ENCODE results near the gene ZNF322.

Gene ZNF322

DNA sequence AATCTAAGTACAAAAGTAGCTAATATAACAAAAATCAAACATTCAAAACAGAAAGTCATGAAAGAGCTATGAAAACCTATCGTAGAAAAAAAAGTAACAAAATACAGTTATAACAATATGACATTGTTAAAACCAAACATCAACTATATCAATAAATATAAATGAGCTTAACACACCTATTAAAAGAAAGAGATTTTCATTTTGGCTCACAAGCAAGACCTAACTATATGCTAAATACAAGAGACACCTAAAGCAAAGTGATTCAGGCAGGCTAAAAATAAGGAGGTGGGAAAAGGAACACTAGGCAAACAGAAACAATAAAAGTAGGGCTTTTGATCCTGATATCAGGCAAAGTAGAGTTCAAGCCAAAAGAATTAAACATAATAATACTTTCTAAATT lies 13.5 kb downstream of the ZNF322 start:
- Mint-ChIP-seq H3K27me3 (no peaks in the 10 kb centered on the region), H3K27ac (peak overlapping the region in 1 of 2 donors; percentile 76), H3K9me3 (peaks cover 18 to 34% of the 10 kb centered on the region in 2 donors)

GRCh38 chr6:26640806-26641205 lies 18.7 kb downstream of the ZNF322 start:
- no peaks in the 10 kb centered on the region for H3K4me1 Mint-ChIP-seq
- ATAC-seq (no peak), DNase-seq (no peak)
- peaks cover 30 to 43% of the 10 kb centered on the region in 2 donors for H3K9me3 Mint-ChIP-seq
- H3K4me3 Mint-ChIP-seq: no peak overlapping the region
- no peak overlapping the region for H3K27ac Mint-ChIP-seq
- H3K27me3 Mint-ChIP-seq: no peaks in the 10 kb centered on the region

More for the DNA sequence above, 13.5 kb downstream of the ZNF322 start:
- DNase-seq (no peak), ATAC-seq (no peak)
- H3K4me3 Mint-ChIP-seq: no peak overlapping the region
- no peaks in the 10 kb centered on the region for H3K4me1 Mint-ChIP-seq

DNA sequence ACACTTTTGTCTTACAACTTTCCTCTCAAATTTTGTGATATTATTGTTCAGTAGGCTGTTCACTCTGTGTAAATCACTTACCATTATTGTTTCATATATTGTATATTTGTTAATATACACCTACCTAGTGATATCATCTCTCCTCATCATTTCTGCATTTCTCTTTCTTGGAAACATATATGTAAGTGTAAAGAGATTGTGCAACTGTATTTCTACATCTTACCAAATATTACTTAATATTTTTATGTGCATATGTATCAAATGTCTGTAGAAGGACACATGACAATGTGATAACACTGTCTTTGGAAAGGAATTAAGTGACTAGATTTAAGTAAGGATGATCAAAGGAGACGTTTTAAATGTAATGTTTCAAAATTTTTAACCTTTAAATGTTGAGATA lies 30.2 kb downstream of the ZNF322 start:
- no peak overlapping the region for H3K27ac Mint-ChIP-seq
- ATAC-seq (no peak), DNase-seq (no peak)
- H3K27me3 Mint-ChIP-seq: peaks cover 13% of the 10 kb centered on the region
- H3K9me3 Mint-ChIP-seq: no peaks in the 10 kb centered on the region
- no peak overlapping the region for H3K4me3 Mint-ChIP-seq
- H3K4me1 Mint-ChIP-seq: no peaks in the 10 kb centered on the region

GRCh38 chr6:26627843-26628242 lies 31.7 kb downstream of the ZNF322 start:
- Mint-ChIP-seq H3K4me3 (no peak overlapping the region), H3K27me3 (peaks cover 16% of the 10 kb centered on the region), H3K4me1 (no peaks in the 10 kb centered on the region), H3K27ac (no peak overlapping the region), H3K9me3 (no peaks in the 10 kb centered on the region)
- DNase-seq: no peak
- ATAC-seq: no peak

- H3K4me3 Mint-ChIP-seq: no peak overlapping the region
- no peaks in the 10 kb centered on the region for H3K4me1 Mint-ChIP-seq
- peaks cover 29% of the 10 kb centered on the region for H3K27me3 Mint-ChIP-seq
- peaks cover 0 to 4% of the 10 kb centered on the region in 2 donors for H3K9me3 Mint-ChIP-seq
- DNase-seq (no peak), ATAC-seq (no peak)
- no peak overlapping the region for H3K27ac Mint-ChIP-seq
Observed at GRCh38 chr6:26624557-26624956, 35.0 kb downstream of the ZNF322 start.

DNA sequence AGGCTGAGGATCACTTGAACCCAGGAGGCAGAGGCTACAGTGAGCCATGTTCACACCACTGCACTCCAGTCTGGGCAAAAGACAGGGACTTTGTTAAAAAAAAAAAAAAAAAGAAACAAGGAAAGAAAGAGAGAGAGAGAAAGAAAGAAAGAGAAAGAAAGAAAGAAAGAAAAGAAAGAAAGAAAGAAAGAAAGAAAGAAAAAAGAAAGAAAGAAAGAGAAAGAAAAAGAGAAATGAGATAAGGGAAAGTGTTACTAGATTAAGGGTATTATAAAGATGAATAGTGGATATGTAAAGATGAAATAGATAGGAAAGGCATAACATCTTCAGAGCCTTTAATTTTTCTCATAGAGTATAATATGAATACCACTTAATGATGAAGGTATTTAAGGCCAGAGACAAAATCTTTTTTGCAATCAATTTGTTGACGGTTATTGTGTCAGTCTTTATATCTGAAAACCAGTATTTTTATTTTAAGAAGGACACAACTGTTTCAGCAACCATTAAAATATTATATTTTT lies 36.1 kb downstream of the ZNF322 start:
- ATAC-seq (no peak), DNase-seq (no peak)

GRCh38 chr6:26613689-26614683 lies 45.6 kb downstream of the ZNF322 start:
- H3K27me3 Mint-ChIP-seq: peaks cover 50% of the 10 kb centered on the region
- peak; percentile 70 for ATAC-seq
- no peaks in the 10 kb centered on the region for H3K9me3 Mint-ChIP-seq
- no peak for DNase-seq
- peaks cover 32% of the 10 kb centered on the region for H3K4me1 Mint-ChIP-seq
- H3K4me3 Mint-ChIP-seq: peak overlapping the region; percentile 85 to 91
- H3K27ac Mint-ChIP-seq: peak overlapping the region; percentile 42 to 72

More for the DNA sequence above, 36.1 kb downstream of the ZNF322 start:
- Mint-ChIP-seq H3K4me3 (no peak overlapping the region), H3K27me3 (peaks cover 25% of the 10 kb centered on the region), H3K27ac (no peak overlapping the region), H3K4me1 (no peaks in the 10 kb centered on the region), H3K9me3 (peaks cover 0 to 4% of the 10 kb centered on the region in 2 donors)

DNA sequence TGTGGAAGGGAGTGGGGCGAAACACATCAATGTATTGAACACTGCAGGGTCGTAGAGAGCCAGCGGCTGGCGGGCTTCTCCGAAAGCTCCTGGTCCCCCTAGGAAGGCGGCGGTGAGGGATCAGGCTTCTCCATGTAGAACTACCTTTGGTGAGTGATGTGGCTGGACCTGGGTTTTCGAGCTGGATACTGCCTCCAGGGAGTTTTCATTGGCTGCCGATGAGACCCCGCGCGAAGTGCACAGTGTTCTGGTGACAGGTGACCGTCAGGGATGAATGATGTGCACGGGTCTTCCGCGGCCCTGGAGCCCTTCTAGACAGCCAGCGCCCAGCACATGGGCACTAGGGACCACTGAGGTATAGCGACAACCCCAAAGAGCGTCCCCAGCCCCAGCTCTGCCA lies 46.3 kb downstream of the ZNF322 start:
- Mint-ChIP-seq H3K4me3 (peak overlapping the region; percentile 85 to 91), H3K4me1 (peaks cover 32% of the 10 kb centered on the region), H3K27ac (no peak overlapping the region), H3K9me3 (no peaks in the 10 kb centered on the region), H3K27me3 (peaks cover 50% of the 10 kb centered on the region)
- ATAC-seq: no peak
- DNase-seq: no peak

GRCh38 chr6:26611599-26611998 lies 47.9 kb downstream of the ZNF322 start:
- H3K27me3 Mint-ChIP-seq: peaks cover 50% of the 10 kb centered on the region

GRCh38 chr6:26609463-26609862 lies 50.1 kb downstream of the ZNF322 start:
- ATAC-seq (no peak), DNase-seq (no peak)
- Mint-ChIP-seq H3K27me3 (peaks cover 32% of the 10 kb centered on the region), H3K9me3 (no peaks in the 10 kb centered on the region), H3K4me1 (peaks cover 46% of the 10 kb centered on the region), H3K4me3 (no peak overlapping the region), H3K27ac (no peak overlapping the region)

More at GRCh38 chr6:26611599-26611998, 47.9 kb downstream of the ZNF322 start:
- no peak for ATAC-seq
- no peak for DNase-seq
- Mint-ChIP-seq H3K4me3 (no peak overlapping the region), H3K27ac (no peak overlapping the region), H3K9me3 (no peaks in the 10 kb centered on the region), H3K4me1 (peaks cover 40% of the 10 kb centered on the region)

DNA sequence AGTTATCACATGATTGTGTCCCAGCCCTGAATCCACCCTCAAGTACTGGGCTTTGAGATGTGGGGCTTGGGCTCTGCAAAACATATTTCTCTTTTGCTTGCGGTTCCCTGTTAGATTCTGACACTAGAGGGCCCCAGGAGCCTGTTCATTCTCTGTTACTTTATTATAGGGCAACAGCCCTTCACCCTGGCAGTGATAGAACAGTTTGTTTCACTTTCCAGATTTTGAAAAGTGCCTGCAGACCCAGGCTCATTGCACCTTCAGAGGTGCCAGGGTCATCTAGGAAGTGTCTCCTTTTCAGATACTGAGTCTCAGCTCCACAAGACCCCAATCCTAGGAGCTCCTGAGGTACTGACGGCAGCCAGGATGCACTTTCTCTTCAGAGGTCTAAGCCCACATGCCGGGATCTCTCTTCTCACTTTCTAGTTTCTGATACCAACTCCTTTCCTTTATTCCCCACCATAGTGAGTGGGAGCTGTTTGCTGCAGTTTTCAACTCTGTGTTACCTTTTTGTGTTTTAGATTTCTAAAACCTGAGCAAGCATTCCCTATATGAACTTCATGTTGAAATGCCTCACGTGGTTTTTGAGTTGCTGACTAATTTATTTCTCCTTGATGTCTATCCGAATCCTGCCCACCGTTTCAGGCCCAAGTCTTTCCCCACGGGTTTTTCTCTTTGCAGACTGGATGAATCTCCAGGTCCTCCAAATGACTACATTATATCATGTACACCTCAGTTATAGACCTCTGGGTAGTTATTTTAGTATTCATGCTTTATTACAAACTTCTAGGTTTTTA lies 51.9 kb downstream of the ZNF322 start:
- Mint-ChIP-seq H3K27ac (peak overlapping the region in 1 of 2 donors; percentile 67), H3K4me3 (peak overlapping the region; percentile 32 to 73), H3K27me3 (peaks cover 14% of the 10 kb centered on the region), H3K4me1 (peaks cover 46% of the 10 kb centered on the region), H3K9me3 (no peaks in the 10 kb centered on the region)
- ATAC-seq (peak; percentile 92), DNase-seq (peak; percentile 62 to 64)

DNA sequence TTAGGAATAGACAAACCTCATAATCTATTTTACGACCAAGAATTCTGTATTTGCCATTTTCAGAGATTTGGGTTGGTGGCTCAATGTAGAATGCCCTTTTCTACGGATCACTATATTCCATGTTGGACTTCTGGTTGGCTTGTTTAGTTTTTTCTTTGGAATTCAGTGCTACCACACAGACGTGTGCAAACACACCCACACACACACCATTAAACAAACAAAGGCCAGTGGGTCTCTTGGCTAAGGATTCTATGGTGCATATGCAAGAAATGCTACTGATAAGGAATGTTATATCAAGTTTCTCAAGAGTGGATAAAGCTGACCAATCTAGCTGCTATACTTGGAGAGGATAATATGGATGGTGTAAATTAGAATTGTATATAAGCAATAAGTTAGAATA lies 54.7 kb downstream of the ZNF322 start:
- H3K9me3 Mint-ChIP-seq: no peaks in the 10 kb centered on the region
- ATAC-seq (no peak), DNase-seq (no peak)
- no peak overlapping the region for H3K27ac Mint-ChIP-seq
- H3K4me3 Mint-ChIP-seq: no peak overlapping the region
- H3K27me3 Mint-ChIP-seq: no peaks in the 10 kb centered on the region
- peaks cover 56% of the 10 kb centered on the region for H3K4me1 Mint-ChIP-seq

DNA sequence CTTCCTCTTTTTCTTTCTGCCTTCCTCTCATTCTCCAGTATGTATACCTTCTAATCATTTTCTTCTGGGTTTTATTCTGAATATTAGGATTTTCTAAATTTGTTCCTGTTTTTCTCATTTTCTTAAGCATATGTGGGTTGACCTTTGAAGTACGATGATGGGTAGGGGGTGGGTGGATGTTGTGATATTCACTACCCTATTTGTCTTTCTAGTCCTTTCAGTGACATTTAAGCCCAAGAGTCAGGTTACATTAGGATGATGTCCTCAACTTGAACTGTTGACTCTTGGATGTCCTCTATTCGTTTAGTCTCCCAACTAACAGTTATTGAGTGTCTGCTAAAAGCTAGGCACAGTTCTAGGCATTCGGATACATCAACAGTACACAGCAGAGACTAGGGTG lies 55.5 kb downstream of the ZNF322 start:
- Mint-ChIP-seq H3K27me3 (no peaks in the 10 kb centered on the region), H3K4me3 (peak overlapping the region; percentile 55 to 65), H3K4me1 (peaks cover 64% of the 10 kb centered on the region), H3K27ac (peak overlapping the region; percentile 89 to 92), H3K9me3 (no peaks in the 10 kb centered on the region)
- ATAC-seq (no peak), DNase-seq (no peak)

GRCh38 chr6:26602262-26602661 lies 57.3 kb downstream of the ZNF322 start:
- Mint-ChIP-seq H3K27me3 (no peaks in the 10 kb centered on the region), H3K9me3 (no peaks in the 10 kb centered on the region), H3K4me3 (no peak overlapping the region), H3K4me1 (peaks cover 69% of the 10 kb centered on the region), H3K27ac (peak overlapping the region; percentile 23 to 52)
- ATAC-seq: no peak
- no peak for DNase-seq

- Mint-ChIP-seq H3K27me3 (no peaks in the 10 kb centered on the region), H3K4me3 (peak overlapping the region; percentile 60 to 71), H3K4me1 (peaks cover 69% of the 10 kb centered on the region), H3K27ac (no peak overlapping the region), H3K9me3 (no peaks in the 10 kb centered on the region)
- ATAC-seq (peak; percentile 67), DNase-seq (no peak)
Observed at GRCh38 chr6:26600759-26601158, 58.8 kb downstream of the ZNF322 start.

All from stimulated activated naive CD8-positive, alpha-beta T cell treated with anti-CD3 and anti-CD28 coated beads, Interleukin-15, amount 100 ng/mL, for 72 hours (primary cell).